Kidney capillary endothelial cell (primary cell): ENCODE measurements around the gene RPRD2.
"Not testable (repeated sequence)": the region's sequence is repeated elsewhere in the genome, so short reads cannot be mapped to it uniquely, and the experiment has no call there.

Experiments
- DNase-seq: peaks from one replicate; pipeline ENCODE4 v3.0.0-alpha.2; 2018; ENCODE audit warnings: low spot score

Gene RPRD2

DNA sequence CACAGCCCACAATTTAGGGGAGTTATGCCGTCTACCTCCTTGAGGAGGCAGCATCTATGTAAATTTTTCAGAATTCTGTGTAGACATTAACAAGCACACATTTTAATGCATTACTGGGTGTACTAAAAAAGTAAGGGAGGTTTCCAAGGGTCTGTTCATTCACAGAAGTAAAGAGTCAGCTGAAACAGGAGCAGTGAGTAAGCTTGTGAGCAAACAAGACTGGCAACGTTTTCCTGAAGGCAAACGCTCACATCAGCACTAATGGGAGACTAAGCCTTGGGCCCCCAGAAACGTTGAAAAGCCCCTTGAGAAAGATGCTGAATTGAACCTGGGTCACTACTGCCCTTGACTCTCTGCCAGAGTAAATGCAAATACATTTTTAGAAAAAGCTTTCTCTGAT is 25.7 kb downstream of the RPRD2 start:
- DNase-seq = no peak

DNA sequence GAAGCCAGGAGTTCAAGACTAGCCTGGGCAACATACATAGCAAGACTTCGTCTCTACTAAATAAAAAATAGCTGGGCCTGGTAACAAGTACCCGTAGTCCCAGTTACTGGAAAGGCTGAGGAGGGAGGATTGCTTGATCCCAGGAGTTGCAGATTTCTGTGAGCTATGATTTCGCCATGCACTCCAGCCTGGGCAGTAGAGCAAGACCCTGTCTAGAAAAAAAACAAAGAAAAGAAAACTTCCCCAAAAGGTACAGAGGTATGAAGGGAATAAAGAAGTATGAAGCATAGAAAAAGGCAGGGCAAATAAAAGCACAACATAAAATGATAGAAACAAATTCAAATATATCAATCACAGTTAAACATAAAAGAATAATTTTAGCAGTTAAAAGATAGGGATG is 28.7 kb downstream of the RPRD2 start:
- DNase-seq = no peak

DNA sequence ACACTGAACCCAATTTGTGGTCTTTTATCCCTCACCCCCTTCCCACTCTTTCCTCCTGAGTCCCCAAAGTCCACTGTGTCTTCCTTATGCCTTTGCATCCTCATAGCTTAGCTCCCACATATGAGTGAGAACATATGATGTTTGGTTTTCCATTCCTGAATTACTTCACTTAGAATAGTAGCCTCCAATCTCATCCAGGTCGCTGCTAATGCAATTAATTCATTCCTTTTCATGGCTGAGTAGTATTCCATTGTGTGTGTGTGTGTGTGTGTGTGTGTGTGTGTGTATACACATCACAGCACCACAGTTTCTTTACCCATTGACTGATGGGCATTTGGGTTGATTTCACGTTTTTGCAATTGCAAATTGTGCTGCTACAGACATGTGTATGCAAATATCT is 31.2 kb downstream of the RPRD2 start:
- not testable (repeated sequence) for DNase-seq

DNA sequence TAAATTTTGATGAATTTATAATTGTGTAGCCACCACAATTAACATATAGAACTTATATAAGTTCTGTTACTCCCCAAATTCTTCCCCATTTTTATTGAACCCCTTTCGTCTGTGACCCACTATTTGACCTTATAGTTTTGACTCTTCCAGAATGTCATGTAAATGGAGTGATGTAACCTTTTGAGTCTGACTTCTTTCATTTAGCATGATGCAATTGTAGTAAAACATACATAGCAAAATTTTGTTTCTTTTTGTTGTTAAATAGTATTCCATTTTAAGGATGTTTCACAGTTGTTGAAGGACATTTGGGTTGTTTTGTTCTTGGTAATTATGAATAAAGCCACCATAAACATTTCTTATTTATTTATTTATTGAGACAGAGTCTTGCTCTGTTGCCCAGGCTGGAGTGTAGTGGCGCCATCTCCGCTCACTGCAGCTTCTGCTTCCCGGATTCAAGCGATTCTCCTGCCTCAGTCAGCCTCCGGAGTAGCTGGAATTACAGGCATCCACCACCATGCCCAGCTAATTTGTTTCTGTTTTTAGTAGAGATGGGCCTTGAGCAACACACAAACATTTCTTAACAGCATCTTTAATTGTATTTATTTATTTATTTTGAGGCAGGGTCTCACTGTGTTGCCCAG is 33.6 kb downstream of the RPRD2 start:
- no peak for DNase-seq

DNA sequence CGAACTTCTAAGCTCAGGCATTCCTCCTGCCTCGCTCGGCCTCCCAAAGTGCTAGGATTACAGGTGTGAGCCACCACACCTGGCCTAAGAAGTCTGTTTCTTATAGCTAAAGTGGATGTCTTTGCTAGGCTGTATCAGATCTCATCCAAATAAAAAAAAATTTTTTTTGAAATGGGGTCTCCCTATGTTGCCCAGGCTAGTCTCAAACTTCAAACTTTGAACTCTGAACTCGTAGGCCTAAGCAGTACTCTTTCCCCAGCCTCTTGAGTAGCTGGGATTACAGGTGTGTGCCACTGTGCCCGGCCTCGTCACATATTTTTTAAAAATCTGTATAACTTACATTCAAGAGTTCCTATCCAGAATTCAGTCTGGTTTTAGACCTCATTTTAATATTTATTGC is 40.5 kb downstream of the RPRD2 start:
- no peak for DNase-seq

DNA sequence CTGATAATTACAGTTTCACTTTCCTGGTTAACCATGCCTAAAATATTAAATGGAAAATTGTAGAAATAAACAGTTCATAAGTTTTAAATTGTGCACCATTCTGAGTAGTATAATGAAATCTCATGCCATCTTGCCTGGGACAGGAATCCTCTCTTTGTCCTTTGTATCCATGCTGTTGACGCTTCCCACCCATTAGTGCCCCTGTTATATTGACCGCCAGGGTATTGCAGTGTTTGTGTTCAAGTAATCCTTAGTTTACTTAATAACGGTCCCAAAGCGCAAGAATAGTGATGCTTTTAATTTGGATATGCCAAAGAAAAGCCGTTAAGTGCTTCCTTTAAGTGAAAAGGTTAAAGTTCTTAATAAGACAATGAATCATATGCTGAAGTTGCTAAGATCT is 41.7 kb downstream of the RPRD2 start:
- no peak for DNase-seq

DNA sequence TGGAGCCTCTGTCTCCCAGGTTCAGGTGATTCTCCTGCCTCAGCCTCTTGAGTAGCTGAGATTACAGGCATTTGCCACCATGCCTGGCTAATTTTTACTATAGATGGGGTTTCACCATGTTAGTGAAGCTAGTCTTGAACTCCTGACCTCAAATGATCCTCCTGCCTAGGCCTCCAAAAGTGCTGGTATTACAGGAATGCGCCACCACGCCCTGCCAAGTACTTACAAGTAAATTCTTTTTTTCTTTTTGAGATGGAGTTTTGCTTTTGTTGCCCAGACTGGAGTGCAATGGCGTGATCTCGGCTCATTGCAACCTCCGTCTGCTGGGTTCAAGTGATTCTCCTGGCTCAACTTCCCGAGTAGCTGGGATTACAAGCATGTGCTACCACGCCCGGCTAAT is 42.5 kb downstream of the RPRD2 start:
- DNase-seq = no peak

- no peak for DNase-seq
Measured at GRCh38 chr1:150407330-150407729, 43.4 kb downstream of the RPRD2 start.

- no peak for DNase-seq
Measured at GRCh38 chr1:150408800-150409199, 44.9 kb downstream of the RPRD2 start.

GRCh38 chr1:150409504-150410362 is 45.8 kb downstream of the RPRD2 start:
- DNase-seq = no peak

GRCh38 chr1:150410582-150411101 is 46.7 kb downstream of the RPRD2 start:
- no peak for DNase-seq

DNA sequence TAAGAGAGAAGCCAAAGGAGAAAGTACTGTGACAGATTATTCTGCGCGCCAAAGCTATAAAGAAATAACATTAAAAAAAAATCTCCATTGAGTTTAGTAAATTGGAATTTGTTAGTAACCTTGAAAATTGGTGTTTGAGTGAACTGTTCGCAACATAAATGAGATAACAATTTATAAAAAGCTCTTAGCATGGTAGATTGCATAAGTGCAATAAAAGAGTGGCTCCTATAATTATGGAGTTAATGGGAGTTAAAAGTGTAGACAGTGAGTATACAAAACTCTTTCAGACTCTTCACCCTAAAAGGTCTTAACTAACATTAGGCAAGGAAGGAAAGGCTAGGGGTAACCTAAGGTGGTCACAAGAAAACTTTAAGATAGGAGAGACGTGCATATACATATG is 50.6 kb downstream of the RPRD2 start:
- no peak for DNase-seq

DNA sequence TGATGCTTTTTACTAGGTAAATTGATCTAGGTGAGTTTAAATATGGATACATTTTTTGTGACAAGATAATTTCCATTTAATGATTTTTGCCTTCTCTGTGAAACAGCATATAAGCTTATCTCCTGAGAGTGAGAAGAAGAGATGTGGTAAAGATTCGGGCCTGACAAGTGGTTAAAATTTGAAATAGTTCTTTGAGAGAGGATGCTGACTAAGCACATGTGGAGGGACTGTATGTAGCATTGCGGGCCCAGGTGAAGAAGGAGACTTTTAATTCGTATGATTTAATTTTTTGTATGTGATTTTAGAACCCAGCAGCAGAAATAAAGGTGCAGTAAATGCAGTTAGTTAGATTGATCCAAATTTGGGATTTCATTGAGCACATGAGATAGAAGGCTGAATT is 51.9 kb downstream of the RPRD2 start:
- no peak for DNase-seq

DNA sequence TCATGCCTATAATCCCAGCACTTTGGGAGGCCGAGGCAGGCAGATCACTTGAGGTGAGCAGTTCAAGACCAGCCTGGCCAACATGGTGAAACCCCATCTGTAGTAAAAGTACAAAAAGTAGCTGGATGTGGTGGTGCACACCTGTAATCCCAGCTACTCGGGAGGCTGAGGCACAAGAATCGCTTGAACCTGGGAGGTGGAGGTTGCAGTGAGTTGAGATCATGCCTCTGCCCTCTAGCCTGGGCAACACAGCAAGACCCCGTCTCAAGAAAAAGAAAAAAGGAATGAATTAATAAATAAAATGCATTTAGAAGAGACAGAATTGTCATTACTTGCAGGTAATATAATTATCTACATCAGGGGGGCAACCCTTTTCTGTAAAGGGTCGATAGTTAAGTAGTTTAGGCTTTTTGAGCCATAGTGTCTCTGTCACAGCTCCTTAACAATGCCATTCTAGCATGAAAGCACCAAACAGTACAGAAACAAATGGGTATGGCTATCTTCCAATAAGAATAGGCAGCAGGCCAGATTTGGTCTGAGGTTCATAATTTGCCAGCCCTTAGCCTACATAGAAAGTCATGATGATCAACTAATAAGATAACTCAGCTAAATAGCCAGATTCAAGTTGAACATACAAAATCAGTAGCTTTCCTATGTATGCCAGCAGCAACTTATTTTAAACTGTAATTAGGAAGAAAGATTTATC is 56.8 kb downstream of the RPRD2 start:
- no peak for DNase-seq

DNA sequence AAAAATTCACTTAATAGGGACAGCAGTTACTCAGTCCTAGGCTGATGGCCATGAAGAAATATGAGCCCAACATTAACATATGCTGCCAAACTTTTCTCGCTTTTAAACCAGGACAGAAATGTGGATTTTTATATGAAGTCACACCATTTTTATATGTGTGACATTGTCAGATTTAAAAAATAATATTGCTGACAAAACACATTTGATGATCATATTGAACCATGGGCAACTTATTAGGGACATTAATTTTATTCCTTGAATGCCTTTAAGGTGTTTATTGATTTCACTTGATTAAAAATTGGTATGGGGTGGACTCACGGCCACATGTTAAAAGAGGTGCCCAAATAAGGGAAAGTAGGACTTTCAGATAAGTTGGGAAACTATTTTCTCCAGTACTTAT is 58.6 kb downstream of the RPRD2 start:
- DNase-seq = no peak

- no peak for DNase-seq
Measured at GRCh38 chr1:150429805-150430204, 65.9 kb downstream of the RPRD2 start.

GRCh38 chr1:150441121-150441520 is 77.2 kb downstream of the RPRD2 start:
- DNase-seq = no peak

DNA sequence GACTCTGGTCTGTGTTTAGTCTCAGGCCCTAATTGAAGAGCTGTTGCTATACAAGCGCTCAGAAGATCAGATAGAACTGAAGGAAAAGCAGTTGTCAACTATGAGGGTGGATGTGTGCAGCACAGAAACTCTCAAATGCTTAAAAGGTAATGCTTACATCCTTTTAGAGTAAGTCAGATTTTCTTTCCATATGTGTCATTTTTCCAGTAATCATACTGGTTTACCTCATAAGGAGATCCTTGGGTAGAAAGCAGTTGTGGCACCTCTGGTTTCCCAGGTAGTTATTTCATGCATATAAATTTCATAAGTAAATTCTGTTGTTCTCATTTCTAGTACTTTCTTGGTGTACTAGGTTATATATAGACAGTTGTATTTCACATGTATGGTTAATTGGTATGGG is 80.3 kb downstream of the RPRD2 start:
- no peak for DNase-seq

DNA sequence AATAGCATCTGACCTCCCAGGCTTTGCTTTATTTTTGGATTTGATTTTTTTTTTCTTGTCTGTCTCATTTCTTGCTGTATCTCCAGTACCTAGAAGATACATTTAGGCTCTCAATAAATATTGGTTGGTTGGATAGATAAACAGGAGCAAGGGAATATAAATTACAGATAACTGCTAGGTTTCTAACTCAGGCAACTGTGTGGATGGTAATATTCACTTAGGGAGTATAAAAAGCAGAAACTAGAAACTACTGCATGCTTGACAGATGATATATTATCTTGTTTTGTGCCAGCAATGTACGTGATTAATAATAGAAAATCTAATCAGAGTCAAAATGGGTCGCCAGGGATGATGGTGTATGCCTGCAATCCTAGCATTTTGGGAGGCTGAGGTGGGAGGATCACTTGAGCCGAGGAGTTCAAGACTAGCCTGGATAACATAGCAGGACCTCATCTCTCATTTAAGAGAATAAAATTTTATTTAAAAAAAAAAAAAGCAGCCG is 92.2 kb downstream of the RPRD2 start:
- DNase-seq = no peak

- DNase-seq = peak; percentile 50
Measured at GRCh38 chr1:150464422-150464826, 100.5 kb downstream of the RPRD2 start.

GRCh38 chr1:150466964-150467363 is 103.0 kb downstream of the RPRD2 start:
- no peak for DNase-seq

DNA sequence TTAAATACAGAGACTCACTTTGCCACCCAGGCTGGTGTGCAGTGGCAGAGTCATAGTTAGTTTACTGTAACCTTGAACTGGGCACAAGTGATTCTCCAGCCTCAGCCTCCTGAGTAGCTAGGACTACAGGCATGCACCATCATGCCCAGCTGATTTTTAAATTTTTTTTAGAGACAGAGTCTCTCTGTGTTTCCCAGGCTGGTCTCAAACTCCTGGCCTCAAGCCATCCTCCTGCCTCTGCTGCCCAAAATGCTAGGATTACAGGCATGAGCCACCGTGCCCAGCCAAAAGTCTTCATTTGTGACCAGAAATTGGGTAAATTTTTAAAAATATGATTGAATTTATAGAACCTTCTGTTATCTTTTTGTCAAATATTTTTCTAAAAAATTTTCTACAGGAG is 105.3 kb downstream of the RPRD2 start:
- no peak for DNase-seq
